Neural cell (in vitro differentiated cells): Measurements from ENCODE around the gene ANKRD31. TPM values are rescaled to one million over a fixed set of nuclear protein-coding genes. Genes with fewer than 3 reads are reported as not detected.

ENCODE experiments used
- H2AFZ ChIP-seq: fragments of 200-600, 300-800 bp; sonication (generic), shearing (Covaris generic); 2 replicates; pipeline ENCODE4 v1.6.0; 2014; ENCODE audit warnings: low read depth, mild to moderate bottlenecking, antibody characterized with exemption, low read length, moderate library complexity
- H3F3A ChIP-seq: fragments of 200-600 bp; shearing (Covaris generic); 2 replicates; pipeline ENCODE4 v1.6.1; 2016; ENCODE audit warnings: mild to moderate bottlenecking, moderate library complexity, mixed read lengths, antibody characterized with exemption, low read length; ENCODE audit not compliant: insufficient read depth, poor library complexity, severe bottlenecking
- H3K27ac ChIP-seq: fragments of 200-600, 300-800 bp; sonication (generic), shearing (Covaris generic); 2 replicates; pipeline ENCODE4 v1.5.1; 2014; ENCODE audit warnings: mild to moderate bottlenecking, low read length, moderate library complexity
- H3K27me3 ChIP-seq: fragments of 300-800, 200-600 bp; sonication (generic), shearing (Covaris generic); 2 replicates; pipeline ENCODE4 v1.6.0; 2014; ENCODE audit warnings: mild to moderate bottlenecking, low read depth, low read length, moderate library complexity; ENCODE audit not compliant: insufficient read depth
- H3K36me3 ChIP-seq: fragments of 300-800, 200-600 bp; sonication (generic), shearing (Covaris generic); 2 replicates; pipeline ENCODE4 v1.5.1; 2014; ENCODE audit warnings: mild to moderate bottlenecking, antibody characterized with exemption, low read length, moderate library complexity; ENCODE audit not compliant: insufficient read depth
- H3K4me2 ChIP-seq: fragments of 300-800, 200-600 bp; sonication (generic), shearing (Covaris generic); 2 replicates; pipeline ENCODE4 v1.6.0; 2014; ENCODE audit warnings: mild to moderate bottlenecking, low read length
- H3K4me3 ChIP-seq: fragments of 300-800, 200-600 bp; sonication (generic), shearing (Covaris generic); 2 replicates; pipeline ENCODE4 v1.5.1; 2014; ENCODE audit warnings: mild to moderate bottlenecking, low read length, moderate library complexity
- H3K79me2 ChIP-seq: fragments of 200-600 bp; shearing (Covaris generic); replicated peaks from 2 replicates; pipeline ENCODE4 v1.6.0; 2014; ENCODE audit warnings: mild to moderate bottlenecking, low read length, moderate library complexity; ENCODE audit not compliant: insufficient read depth
- H3K9ac ChIP-seq: fragments of 300-800, 200-600 bp; sonication (generic), shearing (Covaris generic); 2 replicates; pipeline ENCODE4 v1.6.1; 2016; ENCODE audit warnings: mild to moderate bottlenecking, low read length, mixed read lengths
- H3K9me2 ChIP-seq: fragments of 200-600 bp; shearing (Covaris generic); 2 replicates; pipeline ENCODE4 v1.6.1; 2016; ENCODE audit warnings: mild to moderate bottlenecking, low read length, mixed read lengths; ENCODE audit not compliant: insufficient read depth
- H3K9me3 ChIP-seq: fragments of 200-600, 300-800 bp; sonication (generic), shearing (Covaris generic); 2 replicates; pipeline ENCODE4 v1.6.1; 2016; ENCODE audit warnings: mild to moderate bottlenecking, mixed run types, low read length, moderate library complexity, mixed read lengths
- H4K20me1 ChIP-seq: fragments of 200-600 bp; shearing (Covaris generic); 2 replicates; pipeline ENCODE4 v1.6.1; 2016; ENCODE audit warnings: mild to moderate bottlenecking, mixed run types; ENCODE audit not compliant: insufficient read depth
- CTCF ChIP-seq: fragments of 450-650 bp; IDR thresholded peaks from 2 replicates; pipeline ENCODE4 v1.5.1; 2014; ENCODE audit warnings: antibody characterized with exemption, mild to moderate bottlenecking, moderate library complexity; ENCODE audit not compliant: poor library complexity, severe bottlenecking
- EP300 ChIP-seq: fragments of 450-650 bp; conservative IDR thresholded peaks from 2 replicates; pipeline ENCODE4 v1.6.1; 2014; ENCODE audit warnings: antibody characterized with exemption, mild to moderate bottlenecking, moderate library complexity; ENCODE audit not compliant: poor library complexity, severe bottlenecking
- EZH2 ChIP-seq: fragments of 200-600, 300-800 bp; shearing (Covaris generic), sonication (generic); IDR thresholded peaks from 2 replicates; pipeline ENCODE4 v1.6.1; 2014; ENCODE audit warnings: antibody characterized with exemption, low read length, borderline replicate concordance, mild to moderate bottlenecking; ENCODE audit not compliant: insufficient read depth, poor library complexity, severe bottlenecking
- MXI1 ChIP-seq: fragments of 450-650 bp; conservative IDR thresholded peaks from 2 replicates; pipeline ENCODE4 v1.6.1; 2014; ENCODE audit warnings: antibody characterized with exemption, mild to moderate bottlenecking; ENCODE audit not compliant: poor library complexity, severe bottlenecking
- POLR2AphosphoS5 ChIP-seq: IDR thresholded peaks from 2 replicates; pipeline ENCODE4 v1.6.1; 2012
- RAD21 ChIP-seq: fragments of 450-650 bp; conservative IDR thresholded peaks from 2 replicates; pipeline ENCODE4 v1.6.1; 2014; ENCODE audit warnings: antibody characterized with exemption, mild to moderate bottlenecking, moderate library complexity
- REST ChIP-seq: IDR thresholded peaks from 2 replicates; pipeline ENCODE4 v1.6.1; 2012; ENCODE audit warnings: borderline replicate concordance
- SMC3 ChIP-seq: fragments of 450-650 bp; conservative IDR thresholded peaks from 2 replicates; pipeline ENCODE4 v1.6.1; 2014; ENCODE audit warnings: antibody characterized with exemption, mild to moderate bottlenecking, moderate library complexity; ENCODE audit not compliant: poor library complexity
- TAF1 ChIP-seq: IDR thresholded peaks from 2 replicates; pipeline ENCODE4 v1.6.1; 2012; ENCODE audit warnings: low read depth
- polyA plus RNA-seq: library from polyadenylated mRNA; depleted of rRNA; stranded (reverse); fragments of >200 nt; gene quantifications from 2 replicates; pipeline ENCODE4 v1.2.3, GENCODE V29; 2014

Gene ANKRD31
- polyA plus RNA-seq, 1 donor from 2014 or later: 0.62 TPM

- Histone ChIP-seq H2AFZ (no peak overlapping the region), H3K36me3 (no peaks in the 10 kb centered on the region), H3K4me2 (no peak overlapping the region), H3K79me2 (no peaks in the 10 kb centered on the region), H3K9me2 (no peaks in the 10 kb centered on the region), H3K9ac (no peak overlapping the region), H4K20me1 (no peaks in the 10 kb centered on the region), H3K9me3 (no peaks in the 10 kb centered on the region), H3K27ac (no peak overlapping the region), H3K4me3 (no peak overlapping the region), H3F3A (no peaks in the 10 kb centered on the region), H3K27me3 (peaks cover 9% of the 10 kb centered on the region)
- TF ChIP-seq REST: no peak
- no peak for TF ChIP-seq TAF1
- TF ChIP-seq SMC3: no peak
- no peak for TF ChIP-seq EP300
- TF ChIP-seq CTCF: no peak
- TF ChIP-seq EZH2: no peak
- no peak for TF ChIP-seq POLR2AphosphoS5
- no peak for TF ChIP-seq MXI1
- no peak for TF ChIP-seq RAD21
These were observed 190.1 kb downstream of the ANKRD31 start for GRCh38 chr5:75046366-75047142.

GRCh38 chr5:75045071-75045470 lies 191.6 kb downstream of the ANKRD31 start:
- TF ChIP-seq MXI1 (no peak), TAF1 (no peak), REST (no peak), RAD21 (no peak), CTCF (no peak), POLR2AphosphoS5 (no peak), EP300 (no peak), EZH2 (no peak), SMC3 (no peak)
- Histone ChIP-seq H3K27ac (no peak overlapping the region), H3K36me3 (no peaks in the 10 kb centered on the region), H3K4me3 (no peak overlapping the region), H3K4me2 (no peak overlapping the region), H3K9ac (no peak overlapping the region), H2AFZ (no peak overlapping the region), H3K79me2 (no peaks in the 10 kb centered on the region), H3K9me3 (no peaks in the 10 kb centered on the region), H3K9me2 (no peaks in the 10 kb centered on the region), H3F3A (no peaks in the 10 kb centered on the region), H3K27me3 (no peaks in the 10 kb centered on the region), H4K20me1 (no peaks in the 10 kb centered on the region)
